ENCODE measurements around the gene TCF19. TPM values are rescaled to one million over a fixed set of nuclear protein-coding genes. Genes with fewer than 3 reads are reported as not detected.

Gene TCF19
- total RNA-seq, 1 experiment from 2014 or later = 12.7 TPM

GRCh38 chr6:31116661-31117385 is 41.6 kb upstream of the TCF19 start:
- no peak for ATAC-seq

GRCh38 chr6:31118178-31118577 is 40.2 kb upstream of the TCF19 start:
- peaks cover 17% of the 10 kb centered on the region for H3K4me1 Mint-ChIP-seq

More at GRCh38 chr6:31116661-31117385, 41.6 kb upstream of the TCF19 start:
- Mint-ChIP-seq H3K27me3 (ENCODE audit: low read depth) (peaks cover 15% of the 10 kb centered on the region), H3K4me1 (peaks cover 20% of the 10 kb centered on the region), H3K27ac (no peak overlapping the region), H3K9me3 (no peaks in the 10 kb centered on the region), H3K4me3 (no peak overlapping the region), H3K36me3 (no peaks in the 10 kb centered on the region)
- ChIA-PET POLR2A (interaction anchor here (0.6 to 0.8 kb wide), 2 partner anchors 56 to 372 kb away, joined by 3 to 4 read pairs; no protein-coding TSS in a partner anchor), CTCF (interaction anchor here (0.8 to 11.0 kb wide), 13 partner anchors 12 to 250 kb away, joined by 3 to 90 read pairs (median 5); partner anchors contain the start of gene VARS2)
- no peak for TF ChIP-seq MAX (CRISPR knock-in tag; IDR thresholded peaks at IDR 0.05)
- TF ChIP-seq, protein P1, sequence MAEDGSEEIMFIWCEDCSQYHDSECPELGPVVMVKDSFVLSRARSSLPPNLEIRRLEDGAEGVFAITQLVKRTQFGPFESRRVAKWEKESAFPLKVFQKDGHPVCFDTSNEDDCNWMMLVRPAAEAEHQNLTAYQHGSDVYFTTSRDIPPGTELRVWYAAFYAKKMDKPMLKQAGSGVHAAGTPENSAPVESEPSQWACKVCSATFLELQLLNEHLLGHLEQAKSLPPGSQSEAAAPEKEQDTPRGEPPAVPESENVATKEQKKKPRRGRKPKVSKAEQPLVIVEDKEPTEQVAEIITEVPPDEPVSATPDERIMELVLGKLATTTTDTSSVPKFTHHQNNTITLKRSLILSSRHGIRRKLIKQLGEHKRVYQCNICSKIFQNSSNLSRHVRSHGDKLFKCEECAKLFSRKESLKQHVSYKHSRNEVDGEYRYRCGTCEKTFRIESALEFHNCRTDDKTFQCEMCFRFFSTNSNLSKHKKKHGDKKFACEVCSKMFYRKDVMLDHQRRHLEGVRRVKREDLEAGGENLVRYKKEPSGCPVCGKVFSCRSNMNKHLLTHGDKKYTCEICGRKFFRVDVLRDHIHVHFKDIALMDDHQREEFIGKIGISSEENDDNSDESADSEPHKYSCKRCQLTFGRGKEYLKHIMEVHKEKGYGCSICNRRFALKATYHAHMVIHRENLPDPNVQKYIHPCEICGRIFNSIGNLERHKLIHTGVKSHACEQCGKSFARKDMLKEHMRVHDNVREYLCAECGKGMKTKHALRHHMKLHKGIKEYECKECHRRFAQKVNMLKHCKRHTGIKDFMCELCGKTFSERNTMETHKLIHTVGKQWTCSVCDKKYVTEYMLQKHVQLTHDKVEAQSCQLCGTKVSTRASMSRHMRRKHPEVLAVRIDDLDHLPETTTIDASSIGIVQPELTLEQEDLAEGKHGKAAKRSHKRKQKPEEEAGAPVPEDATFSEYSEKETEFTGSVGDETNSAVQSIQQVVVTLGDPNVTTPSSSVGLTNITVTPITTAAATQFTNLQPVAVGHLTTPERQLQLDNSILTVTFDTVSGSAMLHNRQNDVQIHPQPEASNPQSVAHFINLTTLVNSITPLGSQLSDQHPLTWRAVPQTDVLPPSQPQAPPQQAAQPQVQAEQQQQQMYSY (CRISPR knock-in tag; IDR thresholded peaks at IDR 0.05) = 0 out of 2 replicates have a peak, but pooled peaks have one; percentile 10
- DNase-seq (ENCODE audit: low spot score) = no peak

More at GRCh38 chr6:31118178-31118577, 40.2 kb upstream of the TCF19 start:
- no peak for ATAC-seq
- Mint-ChIP-seq H3K27ac (no peak overlapping the region), H3K4me3 (no peak overlapping the region), H3K36me3 (no peaks in the 10 kb centered on the region), H3K27me3 (ENCODE audit: low read depth) (peaks cover 8% of the 10 kb centered on the region), H3K9me3 (no peaks in the 10 kb centered on the region)
- DNase-seq (ENCODE audit: low spot score) = no peak
- TF ChIP-seq ETV6 (CRISPR knock-in tag; IDR thresholded peaks at IDR 0.05) (no peak), JAZF1 (CRISPR knock-in tag; IDR thresholded peaks at IDR 0.05) (no peak), ESRRA (CRISPR knock-in tag; IDR thresholded peaks at IDR 0.05; ENCODE audit: borderline replicate concordance) (no peak), SMAD3 (CRISPR knock-in tag; IDR thresholded peaks at IDR 0.05; ENCODE audit: borderline replicate concordance) (no peak), ATF6 (CRISPR knock-in tag; IDR thresholded peaks at IDR 0.05) (no peak), CREM (CRISPR knock-in tag; IDR thresholded peaks at IDR 0.05) (no peak), SOX15 (CRISPR knock-in tag; IDR thresholded peaks at IDR 0.05) (no peak), E2F5 (CRISPR knock-in tag; IDR thresholded peaks at IDR 0.05) (no peak), ZNF671 (CRISPR knock-in tag; IDR thresholded peaks at IDR 0.05) (no peak)
- TF ChIP-seq, protein P2, sequence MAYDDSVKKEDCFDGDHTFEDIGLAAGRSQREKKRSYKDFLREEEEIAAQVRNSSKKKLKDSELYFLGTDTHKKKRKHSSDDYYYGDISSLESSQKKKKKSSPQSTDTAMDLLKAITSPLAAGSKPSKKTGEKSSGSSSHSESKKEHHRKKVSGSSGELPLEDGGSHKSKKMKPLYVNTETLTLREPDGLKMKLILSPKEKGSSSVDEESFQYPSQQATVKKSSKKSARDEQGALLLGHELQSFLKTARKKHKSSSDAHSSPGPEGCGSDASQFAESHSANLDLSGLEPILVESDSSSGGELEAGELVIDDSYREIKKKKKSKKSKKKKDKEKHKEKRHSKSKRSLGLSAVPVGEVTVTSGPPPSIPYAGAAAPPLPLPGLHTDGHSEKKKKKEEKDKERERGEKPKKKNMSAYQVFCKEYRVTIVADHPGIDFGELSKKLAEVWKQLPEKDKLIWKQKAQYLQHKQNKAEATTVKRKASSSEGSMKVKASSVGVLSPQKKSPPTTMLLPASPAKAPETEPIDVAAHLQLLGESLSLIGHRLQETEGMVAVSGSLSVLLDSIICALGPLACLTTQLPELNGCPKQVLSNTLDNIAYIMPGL (CRISPR knock-in tag; IDR thresholded peaks at IDR 0.05) = no peak
- TF ChIP-seq, protein P3, sequence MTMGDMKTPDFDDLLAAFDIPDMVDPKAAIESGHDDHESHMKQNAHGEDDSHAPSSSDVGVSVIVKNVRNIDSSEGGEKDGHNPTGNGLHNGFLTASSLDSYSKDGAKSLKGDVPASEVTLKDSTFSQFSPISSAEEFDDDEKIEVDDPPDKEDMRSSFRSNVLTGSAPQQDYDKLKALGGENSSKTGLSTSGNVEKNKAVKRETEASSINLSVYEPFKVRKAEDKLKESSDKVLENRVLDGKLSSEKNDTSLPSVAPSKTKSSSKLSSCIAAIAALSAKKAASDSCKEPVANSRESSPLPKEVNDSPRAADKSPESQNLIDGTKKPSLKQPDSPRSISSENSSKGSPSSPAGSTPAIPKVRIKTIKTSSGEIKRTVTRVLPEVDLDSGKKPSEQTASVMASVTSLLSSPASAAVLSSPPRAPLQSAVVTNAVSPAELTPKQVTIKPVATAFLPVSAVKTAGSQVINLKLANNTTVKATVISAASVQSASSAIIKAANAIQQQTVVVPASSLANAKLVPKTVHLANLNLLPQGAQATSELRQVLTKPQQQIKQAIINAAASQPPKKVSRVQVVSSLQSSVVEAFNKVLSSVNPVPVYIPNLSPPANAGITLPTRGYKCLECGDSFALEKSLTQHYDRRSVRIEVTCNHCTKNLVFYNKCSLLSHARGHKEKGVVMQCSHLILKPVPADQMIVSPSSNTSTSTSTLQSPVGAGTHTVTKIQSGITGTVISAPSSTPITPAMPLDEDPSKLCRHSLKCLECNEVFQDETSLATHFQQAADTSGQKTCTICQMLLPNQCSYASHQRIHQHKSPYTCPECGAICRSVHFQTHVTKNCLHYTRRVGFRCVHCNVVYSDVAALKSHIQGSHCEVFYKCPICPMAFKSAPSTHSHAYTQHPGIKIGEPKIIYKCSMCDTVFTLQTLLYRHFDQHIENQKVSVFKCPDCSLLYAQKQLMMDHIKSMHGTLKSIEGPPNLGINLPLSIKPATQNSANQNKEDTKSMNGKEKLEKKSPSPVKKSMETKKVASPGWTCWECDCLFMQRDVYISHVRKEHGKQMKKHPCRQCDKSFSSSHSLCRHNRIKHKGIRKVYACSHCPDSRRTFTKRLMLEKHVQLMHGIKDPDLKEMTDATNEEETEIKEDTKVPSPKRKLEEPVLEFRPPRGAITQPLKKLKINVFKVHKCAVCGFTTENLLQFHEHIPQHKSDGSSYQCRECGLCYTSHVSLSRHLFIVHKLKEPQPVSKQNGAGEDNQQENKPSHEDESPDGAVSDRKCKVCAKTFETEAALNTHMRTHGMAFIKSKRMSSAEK (CRISPR knock-in tag; IDR thresholded peaks at IDR 0.05; ENCODE audit: borderline replicate concordance) = no peak
- CTCF ChIA-PET = interaction anchor here (1.1 to 11.0 kb wide), 4 partner anchors 11 to 249 kb away, joined by 5 to 90 read pairs (median 7); no protein-coding TSS in a partner anchor
- POLR2A ChIA-PET = no interaction called here

All from WTC11 (cell line).